Stimulated activated CD4-positive, alpha-beta T cell treated with anti-CD3 and anti-CD28 coated beads, TNF-alpha, amount 100 ng/mL, for 48 hours (primary cell): Measurements from ENCODE around the gene GPR37.

Source experiments
- DNase-seq, 3 donors: peaks; one replicate each; pipeline ENCODE4 v3.0.0-alpha.2; 2020; ENCODE audit warnings: low read depth in 3 of 3

The GPR37 gene

GRCh38 chr7:124724507-124725192, 40.9 kb downstream of the GPR37 start:
- no peak for DNase-seq

GRCh38 chr7:124724079-124724478, 41.5 kb downstream of the GPR37 start:
- DNase-seq = no peak

GRCh38 chr7:124723012-124723411, 42.6 kb downstream of the GPR37 start:
- no peak for DNase-seq

- DNase-seq = no peak
These were observed 43.3 kb downstream of the GPR37 start for GRCh38 chr7:124722292-124722691.

GRCh38 chr7:124720195-124720594, 45.4 kb downstream of the GPR37 start:
- DNase-seq = no peak

GRCh38 chr7:124718032-124718766, 47.4 kb downstream of the GPR37 start:
- no peak for DNase-seq

GRCh38 chr7:124716894-124717293, 48.7 kb downstream of the GPR37 start:
- DNase-seq = no peak

- DNase-seq = no peak
These were observed 52.5 kb downstream of the GPR37 start for GRCh38 chr7:124713086-124713485.

GRCh38 chr7:124712017-124712416, 53.6 kb downstream of the GPR37 start:
- no peak for DNase-seq

GRCh38 chr7:124702385-124702784, 63.2 kb downstream of the GPR37 start:
- DNase-seq = no peak

- DNase-seq = no peak
These were observed 63.6 kb downstream of the GPR37 start for GRCh38 chr7:124701955-124702354.

GRCh38 chr7:124700655-124701054, 64.9 kb downstream of the GPR37 start:
- DNase-seq = no peak

GRCh38 chr7:124698964-124699363, 66.6 kb downstream of the GPR37 start:
- DNase-seq = no peak

- no peak for DNase-seq
These were observed 67.8 kb downstream of the GPR37 start for GRCh38 chr7:124697746-124698145.
